ENCODE results near the gene DPYSL3. TPM values are rescaled to one million over a fixed set of nuclear protein-coding genes. Genes with fewer than 3 reads are reported as not detected.

DPYSL3 gene
- polyA plus RNA-seq, 1 donor from 2014 or later, result 689 TPM

DNA sequence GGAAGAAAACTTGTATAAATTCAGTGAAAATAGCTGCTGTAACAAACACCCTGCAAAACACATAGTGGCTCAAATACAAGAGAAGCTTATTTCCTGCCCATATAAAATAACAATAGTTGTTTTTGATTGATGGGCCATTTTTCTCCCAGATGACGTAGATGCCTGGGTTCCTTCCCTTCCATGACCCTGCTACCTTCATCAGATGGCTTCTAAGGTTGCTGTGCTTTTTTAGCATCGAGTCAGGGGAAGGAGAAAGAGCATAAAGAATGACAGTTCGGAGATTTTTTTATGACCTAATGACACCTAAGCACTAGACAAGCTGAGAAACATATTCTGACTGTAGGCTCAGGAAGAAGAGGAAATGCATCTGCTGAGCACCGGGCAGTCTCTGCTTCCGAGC is 34.7 kb upstream of the DPYSL3 start:
- Histone ChIP-seq H3K36me3 (ENCODE audit: insufficient read depth, low read length) (no peaks in the 10 kb centered on the region), H3K9ac (ENCODE audit: low read length) (no peak overlapping the region), H3K4me2 (ENCODE audit: low read length) (no peak overlapping the region), H3F3A (ENCODE audit: insufficient read depth, low read length, poor library complexity, severe bottlenecking) (no peaks in the 10 kb centered on the region), H3K9me2 (ENCODE audit: insufficient read depth, low read length) (no peaks in the 10 kb centered on the region), H3K27me3 (ENCODE audit: insufficient read depth, low read depth, low read length) (no peaks in the 10 kb centered on the region), H3K4me3 (ENCODE audit: low read length) (no peak overlapping the region), H3K79me2 (replicated peaks; ENCODE audit: insufficient read depth, low read length) (no peaks in the 10 kb centered on the region), H2AFZ (ENCODE audit: low read depth, low read length) (no peak overlapping the region), H4K20me1 (ENCODE audit: insufficient read depth) (no peaks in the 10 kb centered on the region), H3K27ac (ENCODE audit: low read length) (no peak overlapping the region), H3K9me3 (ENCODE audit: low read length) (no peaks in the 10 kb centered on the region)
- TF ChIP-seq POLR2AphosphoS5 (IDR thresholded peaks at IDR 0.05) (no peak), EP300 (conservative IDR thresholded peaks at IDR 0.05; ENCODE audit: poor library complexity, severe bottlenecking) (no peak), EZH2 (IDR thresholded peaks at IDR 0.05; ENCODE audit: borderline replicate concordance, insufficient read depth, low read length, poor library complexity, severe bottlenecking) (no peak), TAF1 (IDR thresholded peaks at IDR 0.05; ENCODE audit: low read depth) (no peak)
- TF ChIP-seq, protein P1, sequence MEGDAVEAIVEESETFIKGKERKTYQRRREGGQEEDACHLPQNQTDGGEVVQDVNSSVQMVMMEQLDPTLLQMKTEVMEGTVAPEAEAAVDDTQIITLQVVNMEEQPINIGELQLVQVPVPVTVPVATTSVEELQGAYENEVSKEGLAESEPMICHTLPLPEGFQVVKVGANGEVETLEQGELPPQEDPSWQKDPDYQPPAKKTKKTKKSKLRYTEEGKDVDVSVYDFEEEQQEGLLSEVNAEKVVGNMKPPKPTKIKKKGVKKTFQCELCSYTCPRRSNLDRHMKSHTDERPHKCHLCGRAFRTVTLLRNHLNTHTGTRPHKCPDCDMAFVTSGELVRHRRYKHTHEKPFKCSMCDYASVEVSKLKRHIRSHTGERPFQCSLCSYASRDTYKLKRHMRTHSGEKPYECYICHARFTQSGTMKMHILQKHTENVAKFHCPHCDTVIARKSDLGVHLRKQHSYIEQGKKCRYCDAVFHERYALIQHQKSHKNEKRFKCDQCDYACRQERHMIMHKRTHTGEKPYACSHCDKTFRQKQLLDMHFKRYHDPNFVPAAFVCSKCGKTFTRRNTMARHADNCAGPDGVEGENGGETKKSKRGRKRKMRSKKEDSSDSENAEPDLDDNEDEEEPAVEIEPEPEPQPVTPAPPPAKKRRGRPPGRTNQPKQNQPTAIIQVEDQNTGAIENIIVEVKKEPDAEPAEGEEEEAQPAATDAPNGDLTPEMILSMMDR (IDR thresholded peaks at IDR 0.05; ENCODE audit: poor library complexity, severe bottlenecking), result no peak

DNA sequence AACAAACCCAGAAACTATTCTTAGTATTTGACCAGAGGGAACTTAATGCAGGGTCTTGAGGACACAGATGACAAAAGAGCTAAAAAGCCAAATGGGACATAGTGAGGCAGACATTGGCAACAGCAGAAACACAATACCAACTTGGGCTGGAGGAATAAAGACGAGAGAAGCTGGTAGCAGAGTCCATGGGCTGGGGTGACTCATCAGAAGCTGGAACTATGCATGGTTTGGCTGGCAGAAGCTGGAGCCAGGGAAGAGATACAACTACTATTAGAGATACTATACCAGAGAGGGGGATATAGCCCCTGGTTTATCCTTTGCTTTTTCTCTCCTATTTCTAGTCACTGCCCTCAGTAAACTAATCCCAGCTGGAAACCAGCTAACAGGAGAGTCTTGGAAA is 29.2 kb upstream of the DPYSL3 start:
- Histone ChIP-seq H3F3A (ENCODE audit: insufficient read depth, low read length, poor library complexity, severe bottlenecking) (no peaks in the 10 kb centered on the region), H3K9me3 (ENCODE audit: low read length) (no peaks in the 10 kb centered on the region), H3K27ac (ENCODE audit: low read length) (no peak overlapping the region), H3K4me2 (ENCODE audit: low read length) (no peak overlapping the region), H3K36me3 (ENCODE audit: insufficient read depth, low read length) (no peaks in the 10 kb centered on the region), H3K4me3 (ENCODE audit: low read length) (no peak overlapping the region), H3K9me2 (ENCODE audit: insufficient read depth, low read length) (no peaks in the 10 kb centered on the region), H3K79me2 (replicated peaks; ENCODE audit: insufficient read depth, low read length) (no peaks in the 10 kb centered on the region), H3K27me3 (ENCODE audit: insufficient read depth, low read depth, low read length) (no peaks in the 10 kb centered on the region), H2AFZ (ENCODE audit: low read depth, low read length) (no peak overlapping the region), H3K9ac (ENCODE audit: low read length) (no peak overlapping the region), H4K20me1 (ENCODE audit: insufficient read depth) (no peaks in the 10 kb centered on the region)
- TF ChIP-seq TAF1 (IDR thresholded peaks at IDR 0.05; ENCODE audit: low read depth) (no peak), MXI1 (conservative IDR thresholded peaks at IDR 0.05; ENCODE audit: poor library complexity, severe bottlenecking) (no peak), SMC3 (conservative IDR thresholded peaks at IDR 0.05; ENCODE audit: poor library complexity) (no peak), POLR2AphosphoS5 (IDR thresholded peaks at IDR 0.05) (no peak), EP300 (conservative IDR thresholded peaks at IDR 0.05; ENCODE audit: poor library complexity, severe bottlenecking) (no peak)
- TF ChIP-seq, protein P1 (IDR thresholded peaks at IDR 0.05; ENCODE audit: poor library complexity, severe bottlenecking), result no peak

DNA sequence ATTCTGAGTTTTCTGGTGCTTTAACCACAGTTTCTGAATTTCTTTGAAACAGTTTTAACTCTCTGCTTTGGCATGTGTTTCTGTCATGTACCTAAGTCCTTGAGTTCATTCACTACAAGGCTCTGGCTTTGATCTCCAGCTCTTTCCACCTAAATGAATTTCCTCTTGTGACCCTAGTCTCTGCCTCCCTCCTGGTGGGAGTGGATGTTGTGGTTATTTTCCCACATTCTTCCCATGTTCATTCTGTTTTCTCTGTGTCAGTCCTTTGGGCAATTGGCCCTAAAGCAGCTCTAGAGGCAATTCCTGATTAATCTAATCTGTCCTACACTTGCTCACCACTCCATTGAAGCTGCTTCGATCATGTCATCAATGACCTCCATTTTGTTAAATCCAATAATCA is 28.4 kb upstream of the DPYSL3 start:
- H3K4me3 ChIP-seq (ENCODE audit: low read length), result no peak overlapping the region
- H3K27ac ChIP-seq (ENCODE audit: low read length), result no peak overlapping the region
- H3K9me2 ChIP-seq (ENCODE audit: insufficient read depth, low read length), result no peaks in the 10 kb centered on the region
- H3K9me3 ChIP-seq (ENCODE audit: low read length), result no peaks in the 10 kb centered on the region
- no peaks in the 10 kb centered on the region for H3K36me3 ChIP-seq (ENCODE audit: insufficient read depth, low read length)
- H4K20me1 ChIP-seq (ENCODE audit: insufficient read depth), result no peaks in the 10 kb centered on the region
- no peak for TF ChIP-seq EZH2 (IDR thresholded peaks at IDR 0.05; ENCODE audit: borderline replicate concordance, insufficient read depth, low read length, poor library complexity, severe bottlenecking)
- TF ChIP-seq, protein P1 (IDR thresholded peaks at IDR 0.05; ENCODE audit: poor library complexity, severe bottlenecking), result no peak
- no peak for TF ChIP-seq RAD21 (conservative IDR thresholded peaks at IDR 0.05)
- TF ChIP-seq EP300 (conservative IDR thresholded peaks at IDR 0.05; ENCODE audit: poor library complexity, severe bottlenecking), result no peak
- TF ChIP-seq, protein P2, sequence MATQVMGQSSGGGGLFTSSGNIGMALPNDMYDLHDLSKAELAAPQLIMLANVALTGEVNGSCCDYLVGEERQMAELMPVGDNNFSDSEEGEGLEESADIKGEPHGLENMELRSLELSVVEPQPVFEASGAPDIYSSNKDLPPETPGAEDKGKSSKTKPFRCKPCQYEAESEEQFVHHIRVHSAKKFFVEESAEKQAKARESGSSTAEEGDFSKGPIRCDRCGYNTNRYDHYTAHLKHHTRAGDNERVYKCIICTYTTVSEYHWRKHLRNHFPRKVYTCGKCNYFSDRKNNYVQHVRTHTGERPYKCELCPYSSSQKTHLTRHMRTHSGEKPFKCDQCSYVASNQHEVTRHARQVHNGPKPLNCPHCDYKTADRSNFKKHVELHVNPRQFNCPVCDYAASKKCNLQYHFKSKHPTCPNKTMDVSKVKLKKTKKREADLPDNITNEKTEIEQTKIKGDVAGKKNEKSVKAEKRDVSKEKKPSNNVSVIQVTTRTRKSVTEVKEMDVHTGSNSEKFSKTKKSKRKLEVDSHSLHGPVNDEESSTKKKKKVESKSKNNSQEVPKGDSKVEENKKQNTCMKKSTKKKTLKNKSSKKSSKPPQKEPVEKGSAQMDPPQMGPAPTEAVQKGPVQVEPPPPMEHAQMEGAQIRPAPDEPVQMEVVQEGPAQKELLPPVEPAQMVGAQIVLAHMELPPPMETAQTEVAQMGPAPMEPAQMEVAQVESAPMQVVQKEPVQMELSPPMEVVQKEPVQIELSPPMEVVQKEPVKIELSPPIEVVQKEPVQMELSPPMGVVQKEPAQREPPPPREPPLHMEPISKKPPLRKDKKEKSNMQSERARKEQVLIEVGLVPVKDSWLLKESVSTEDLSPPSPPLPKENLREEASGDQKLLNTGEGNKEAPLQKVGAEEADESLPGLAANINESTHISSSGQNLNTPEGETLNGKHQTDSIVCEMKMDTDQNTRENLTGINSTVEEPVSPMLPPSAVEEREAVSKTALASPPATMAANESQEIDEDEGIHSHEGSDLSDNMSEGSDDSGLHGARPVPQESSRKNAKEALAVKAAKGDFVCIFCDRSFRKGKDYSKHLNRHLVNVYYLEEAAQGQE (IDR thresholded peaks at IDR 0.05; ENCODE audit: borderline replicate concordance), result no peak
- no peak for TF ChIP-seq POLR2AphosphoS5 (IDR thresholded peaks at IDR 0.05)
- no peak for TF ChIP-seq TAF1 (IDR thresholded peaks at IDR 0.05; ENCODE audit: low read depth)
- TF ChIP-seq MXI1 (conservative IDR thresholded peaks at IDR 0.05; ENCODE audit: poor library complexity, severe bottlenecking), result no peak
- no peak for TF ChIP-seq SMC3 (conservative IDR thresholded peaks at IDR 0.05; ENCODE audit: poor library complexity)
- H3K27me3 ChIP-seq (ENCODE audit: insufficient read depth, low read depth, low read length), result no peaks in the 10 kb centered on the region
- no peak overlapping the region for H3K4me2 ChIP-seq (ENCODE audit: low read length)
- H3K9ac ChIP-seq (ENCODE audit: low read length), result no peak overlapping the region
- H2AFZ ChIP-seq (ENCODE audit: low read depth, low read length), result no peak overlapping the region
- H3K79me2 ChIP-seq (replicated peaks; ENCODE audit: insufficient read depth, low read length), result no peaks in the 10 kb centered on the region
- no peaks in the 10 kb centered on the region for H3F3A ChIP-seq (ENCODE audit: insufficient read depth, low read length, poor library complexity, severe bottlenecking)
